SK-N-SH (cell line): Measurements from ENCODE around the gene EPB41L4A.

ENCODE experiments used
- CHD2 ChIP-seq: fragments of 150-350 bp; IDR thresholded peaks from 2 replicates; pipeline ENCODE4 v1.6.1; 2018; ENCODE audit warnings: low read length; ENCODE audit not compliant: partially characterized antibody
- CTCF ChIP-seq: fragments of 200-600 bp; sonication (generic); IDR thresholded peaks from 2 replicates; pipeline ENCODE4 v1.6.1; 2017; ENCODE audit warnings: antibody characterized with exemption, mild to moderate bottlenecking, moderate library complexity
- EP300 ChIP-seq, 2 experiments: IDR thresholded peaks; 2 replicates each; pipeline versions ENCODE4 v1.4.0 to v1.6.1; 2012; ENCODE audit warnings: borderline replicate concordance in 1 of 2, low read depth in 1 of 2, low read length in 1 of 2
- EZH2phosphoT487 ChIP-seq: fragments of 200-600 bp; sonication (generic); IDR thresholded peaks from 2 replicates; pipeline ENCODE4 v1.6.1; 2017; ENCODE audit warnings: low read depth, mixed run types, mild to moderate bottlenecking, antibody characterized with exemption, moderate library complexity, borderline replicate concordance
- GABPA ChIP-seq: IDR thresholded peaks from 2 replicates; pipeline ENCODE4 v1.4.0; 2012; ENCODE audit warnings: low read depth, mild to moderate bottlenecking
- JUND ChIP-seq: IDR thresholded peaks from 2 replicates; pipeline ENCODE4 v1.4.0; 2012
- RFX5 ChIP-seq: IDR thresholded peaks from 2 replicates; pipeline ENCODE4 v1.6.1; 2012; ENCODE audit warnings: mild to moderate bottlenecking, improper control_type of control experiment, low read length
- TCF12 ChIP-seq: IDR thresholded peaks from 2 replicates; pipeline ENCODE4 v1.4.0; 2012
- USF2 ChIP-seq: fragments of 150-350 bp; IDR thresholded peaks from 2 replicates; pipeline ENCODE4 v1.6.1; 2017; ENCODE audit warnings: antibody characterized with exemption, low read length, low read depth, borderline replicate concordance

- TF ChIP-seq CTCF (no peak), GABPA (no peak), RFX5 (no peak), CHD2 (no peak), JUND (no peak), TCF12 (no peak), EP300 (IDR thresholded peaks at IDR 0.05; ENCODE audit: borderline replicate concordance in 1 of 2, low read depth in 1 of 2, low read length in 1 of 2) (no peak), EZH2phosphoT487 (no peak), USF2 (no peak)
Observed at GRCh38 chr5:112353678-112354077, 65.4 kb downstream of the EPB41L4A start.
